HepG2 (cell line): ENCODE measurements around the gene MXD3. TPM values are rescaled to one million over a fixed set of nuclear protein-coding genes. Genes with fewer than 3 reads are reported as not detected.

Experiments used
- ATAC-seq: fragments of 200-7000 bp; cut with Tn5 transposase; 3 replicates; pipeline ENCODE4 v1.9.1; 2020; ENCODE audit warnings: mild to moderate bottlenecking, moderate library complexity
- BruUV-seq: library from RNA; stranded (reverse); fragments of 400-500 nt; replicated peaks from 2 replicates; lab custom pipeline; 2021; lab: Mats Ljungman, UMichigan
- CTCF ChIA-PET: fragments of 300-600 bp; formaldehyde crosslinking; extraction: SDS; loops from one replicate; lab custom pipeline; 2021; ENCODE audit warnings: low total read pairs, inconsistent platforms, low intra/inter-chr PET ratio; lab: Yijun Ruan, JAX
- POLR2A ChIA-PET: fragments of 350-600 bp; sonication (Branson Sonifier 250); formaldehyde crosslinking; loops from one replicate; lab custom pipeline; 2020; ENCODE audit warnings: antibody characterized with exemption, inconsistent platforms; lab: Yijun Ruan, JAX
- DNase-seq: peaks from one replicate; pipeline ENCODE4 v3.0.0-alpha.2; 2015; ENCODE audit warnings: low spot score
- FAIRE-seq: peaks from 3 replicates; lab custom pipeline; 2011; peaks lifted over from hg19 to GRCh38; lab: Jason Lieb, UNC
- H2AFZ ChIP-seq: one replicate; pipeline ENCODE4 v1.6.1; 2011; ENCODE audit warnings: low read length, inconsistent platforms
- H3K27ac ChIP-seq: fragments of 300-600 bp; 3 replicates; pipeline ENCODE4 v1.8.0; 2011; ENCODE audit warnings: mixed run types, mild to moderate bottlenecking, mixed read lengths, low read length, inconsistent platforms; ENCODE audit not compliant: insufficient read depth; ENCODE audit errors: extremely low read length
- H3K27me3 ChIP-seq, 2 experiments: fragments of 200-600 bp in 1 of 2; 2 replicates in 1 of 2; 3 replicates in 1 of 2; pipeline versions ENCODE4 v1.6.0 to v1.8.0; 2011; ENCODE audit warnings: low read length in 2 of 2, mild to moderate bottlenecking in 2 of 2, moderate library complexity in 2 of 2, inconsistent platforms in 1 of 2; ENCODE audit not compliant: insufficient read depth in 2 of 2, control insufficient read depth in 1 of 2
- H3K36me3 ChIP-seq, 2 experiments: fragments of 200-600 bp in 1 of 2; replicated peaks in 1 of 2; 2 replicates in 1 of 2; 3 replicates in 1 of 2; pipeline versions ENCODE4 v1.5.1 to v1.8.0; 2011; ENCODE audit warnings: low read length in 2 of 2, inconsistent platforms in 1 of 2; ENCODE audit not compliant: insufficient read depth in 2 of 2, control insufficient read depth in 1 of 2
- H3K4me1 ChIP-seq: 2 replicates; pipeline ENCODE4 v1.5.1; 2012; ENCODE audit warnings: low read length, inconsistent platforms; ENCODE audit not compliant: insufficient read depth
- H3K4me2 ChIP-seq: 2 replicates; pipeline ENCODE4 v1.6.0; 2011; ENCODE audit warnings: low read depth, low read length, inconsistent platforms
- H3K4me3 ChIP-seq, 3 experiments: fragments of 200-600 bp in 1 of 3; sonication (generic), shearing (Covaris generic) in 1 of 3; replicated peaks in 1 of 3; 2 replicates each; pipeline ENCODE4 v1.5.1; 2011 to 2016; ENCODE audit warnings: low read length in 3 of 3, inconsistent platforms in 2 of 3, low read depth in 2 of 3, mild to moderate bottlenecking in 2 of 3, control low read depth in 1 of 3, mixed read lengths in 1 of 3; ENCODE audit not compliant: insufficient read depth in 1 of 3
- H3K79me2 ChIP-seq: one replicate; pipeline ENCODE4 v1.6.1; 2011; ENCODE audit warnings: low read length, inconsistent platforms; ENCODE audit not compliant: insufficient read depth
- H3K9ac ChIP-seq: 2 replicates; pipeline ENCODE4 v1.6.0; 2011; ENCODE audit warnings: mild to moderate bottlenecking, low read depth, low read length, inconsistent platforms; ENCODE audit not compliant: insufficient read depth
- H3K9me3 ChIP-seq: 2 replicates; pipeline ENCODE4 v1.5.1; 2012; ENCODE audit warnings: mild to moderate bottlenecking, low read length
- H4K20me1 ChIP-seq: 2 replicates; pipeline ENCODE4 v1.6.0; 2011; ENCODE audit warnings: inconsistent platforms, mild to moderate bottlenecking, low read length, moderate library complexity; ENCODE audit not compliant: insufficient read depth
- AKNA ChIP-seq: sonication (generic); formaldehyde crosslinking; IDR thresholded peaks from 2 replicates; pipeline ENCODE4 v1.4.0; 2020; ENCODE audit warnings: missing genetic modification reagents, borderline replicate concordance
- MTF1 ChIP-seq: sonication (generic); formaldehyde crosslinking; IDR thresholded peaks from 2 replicates; pipeline ENCODE4 v1.5.0; 2020; ENCODE audit warnings: missing genetic modification reagents
- NR2F2 ChIP-seq: IDR thresholded peaks from 2 replicates; pipeline ENCODE4 v1.6.1; 2012; ENCODE audit warnings: low read depth, inconsistent platforms, borderline replicate concordance
- RBFOX2 ChIP-seq: fragments of 200-400 bp; formaldehyde crosslinking; IDR thresholded peaks from 2 replicates; pipeline ENCODE4 v1.6.1; 2017; ENCODE audit warnings: low read depth, mild to moderate bottlenecking, low read length
- RBM22 ChIP-seq: fragments of 200-400 bp; formaldehyde crosslinking; optimal IDR thresholded peaks from 2 replicates; pipeline ENCODE3; 2017; ENCODE audit warnings: mild to moderate bottlenecking, low read length, moderate library complexity
- TBX2 ChIP-seq: sonication (generic); formaldehyde crosslinking; IDR thresholded peaks from 2 replicates; pipeline ENCODE4 v1.5.0; 2020; ENCODE audit warnings: missing genetic modification reagents, mild to moderate bottlenecking, borderline replicate concordance
- TCF7 ChIP-seq: sonication (generic); IDR thresholded peaks from 2 replicates; pipeline ENCODE4 v1.6.1; 2016; ENCODE audit warnings: antibody characterized with exemption, low read depth
- THAP11 ChIP-seq: IDR thresholded peaks from 2 replicates; pipeline ENCODE4 v1.6.1; 2016; ENCODE audit warnings: missing biosample characterization, missing genetic modification reagents
- TMF1 ChIP-seq: sonication (generic); formaldehyde crosslinking; IDR thresholded peaks from 2 replicates; pipeline ENCODE4 v1.8.1; 2022; ENCODE audit warnings: low read depth, missing genetic modification reagents
- TOPORS ChIP-seq: sonication (generic); formaldehyde crosslinking; IDR thresholded peaks from 2 replicates; pipeline ENCODE4 v1.8.0; 2023; ENCODE audit warnings: mild to moderate bottlenecking, missing genetic modification reagents
- ZBTB1 ChIP-seq: sonication (generic); formaldehyde crosslinking; IDR thresholded peaks from 2 replicates; pipeline ENCODE4 v1.4.0; 2020; ENCODE audit warnings: missing genetic modification reagents, borderline replicate concordance
- ZFP90 ChIP-seq: sonication (generic); formaldehyde crosslinking; IDR thresholded peaks from 2 replicates; pipeline ENCODE4 v1.8.0; 2022; ENCODE audit warnings: missing genetic modification reagents, mild to moderate bottlenecking, inconsistent platforms, borderline replicate concordance
- ZKSCAN8 ChIP-seq: IDR thresholded peaks from 2 replicates; pipeline ENCODE4 v1.6.1; 2016; ENCODE audit warnings: borderline replicate concordance, missing genetic modification reagents, missing compliant biosample characterization
- ZNF234 ChIP-seq: sonication (generic); formaldehyde crosslinking; conservative IDR thresholded peaks from 2 replicates; pipeline ENCODE4 v1.5.1; 2020; ENCODE audit warnings: mild to moderate bottlenecking, missing genetic modification reagents
- ZNF253 ChIP-seq: sonication (generic); formaldehyde crosslinking; IDR thresholded peaks from 2 replicates; pipeline ENCODE4 v1.8.0; 2022; ENCODE audit warnings: mild to moderate bottlenecking, missing genetic modification reagents, borderline replicate concordance
- ZNF580 ChIP-seq: IDR thresholded peaks from 2 replicates; pipeline ENCODE4 v1.6.1; 2016; ENCODE audit warnings: low read depth, borderline replicate concordance
- ZNF781 ChIP-seq: sonication (generic); formaldehyde crosslinking; IDR thresholded peaks from 2 replicates; pipeline ENCODE4 v1.5.1; 2020; ENCODE audit warnings: borderline replicate concordance, mild to moderate bottlenecking, missing genetic modification reagents; ENCODE audit errors: not compliant biosample characterization
- ZNF850 ChIP-seq: sonication (generic); formaldehyde crosslinking; conservative IDR thresholded peaks from 2 replicates; pipeline ENCODE4 v1.9.0; 2021; ENCODE audit warnings: mild to moderate bottlenecking, missing genetic modification reagents
- ZSCAN5A ChIP-seq: sonication (generic); formaldehyde crosslinking; IDR thresholded peaks from 2 replicates; pipeline ENCODE4 v1.8.0; 2022; ENCODE audit warnings: mild to moderate bottlenecking, missing genetic modification reagents, borderline replicate concordance
- WGBS: methylation state at CpG from one replicate; pipeline ENCODE4 v1.1.6; 2017; ENCODE audit warnings: low lambda C conversion rate; 5-methylcytosine and 5-hydroxymethylcytosine counted together
- in situ Hi-C: cut with HindIII; loops from 2 replicates; pipeline ENCODE4 v1.10.0; 2017; ENCODE audit warnings: low pct_unique_long_range_greater_than_20kb; ENCODE audit not compliant: extremely low pct_ligation_motif_present
- intact Hi-C: fragments of 100-400 bp; cut with micrococcal nuclease; formaldehyde crosslinking; loops from one replicate; pipeline ENCODE4 v1.10.0; 2022; ENCODE audit not compliant: unreplicated experiment
- polyA plus RNA-seq, 8 experiments: library from polyadenylated mRNA; depleted of rRNA in 3 of 8; stranded (reverse) in 7 of 8; unstranded in 1 of 8; fragments of >200 nt; fragmentation: Illumina TruSeq in 4 of 8; extraction: Trizol in 4 of 8; gene quantifications; 2 replicates each; pipeline versions ENCODE4 v1.2.1 to v1.2.3, GENCODE V29; 2011 to 2016; ENCODE audit warnings: low read depth in 4 of 8, missing spikeins in 1 of 8, mixed read lengths in 1 of 8; ENCODE audit not compliant: insufficient read depth in 1 of 8
- total RNA-seq, 5 experiments: library from RNA; depleted of rRNA; stranded (reverse); fragments of >200 nt; fragmentation: Illumina TruSeq; extraction: Trizol; gene quantifications; 2 replicates each; pipeline ENCODE4 v1.2.3, GENCODE V29; 2016; ENCODE audit warnings: low read depth in 1 of 5

MXD3 gene
- total and polyA plus RNA-seq, 2 of the 13 experiments (the other 11 are each of a cell fraction or from before 2014, with no cell fraction given), result 10.5 to 12.8 TPM

GRCh38 chr5:177346820-177347219 lies 35.1 kb upstream of the MXD3 start (continued):
- TF ChIP-seq THAP11 (no peak), TOPORS (no peak), ZSCAN5A (CRISPR knock-in tag) (no peak), TCF7 (no peak), TMF1 (CRISPR knock-in tag) (no peak), ZNF850 (CRISPR knock-in tag) (no peak), ZKSCAN8 (CRISPR knock-in tag) (no peak), ZNF253 (CRISPR knock-in tag) (no peak), MTF1 (no peak)

DNA sequence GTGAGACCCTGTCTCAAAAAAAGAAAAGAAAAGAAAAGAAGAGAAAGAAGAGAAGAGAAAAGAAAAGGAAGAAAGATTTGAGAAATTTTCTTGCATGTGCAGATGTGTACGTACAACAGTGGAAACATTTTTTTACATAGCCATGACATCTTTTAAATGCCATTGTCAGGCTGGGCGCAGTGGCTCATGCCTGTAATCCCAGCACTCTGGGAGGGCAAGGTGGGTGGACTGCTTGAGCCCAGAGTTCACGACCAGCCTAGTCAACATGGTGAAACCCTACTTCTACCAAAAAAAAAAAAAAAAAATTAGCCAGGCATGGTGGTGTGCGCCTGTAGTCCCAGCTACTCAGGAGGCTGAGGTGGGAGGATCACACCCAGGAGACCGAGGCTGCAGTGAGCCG lies 33.2 kb upstream of the MXD3 start:
- BruUV-seq, result no TSS peak
- Histone ChIP-seq H3K9me3 (no peaks in the 10 kb centered on the region), H2AFZ (no peak overlapping the region), H3K4me1 (peaks cover 31% of the 10 kb centered on the region), H3K36me3 (peaks cover 8 to 31% of the 10 kb centered on the region in 2 experiments), H3K27me3 (no peaks in the 10 kb centered on the region), H3K4me3 (no peak overlapping the region), H3K4me2 (no peak overlapping the region), H4K20me1 (no peaks in the 10 kb centered on the region), H3K27ac (no peak overlapping the region), H3K79me2 (peaks cover 71% of the 10 kb centered on the region), H3K9ac (no peak overlapping the region)
- ATAC-seq (no peak), DNase-seq (no peak), FAIRE-seq (no peak)
- intact Hi-C loops (no loop called here), in situ Hi-C loops (no loop called here)
- CTCF ChIA-PET, result no interaction called here
- WGBS, result over 99% methylated on average over 6 of the region's 6 CpGs
- POLR2A ChIA-PET, result interaction anchor here (2.2 kb wide), 1 partner anchor 22 kb away, joined by 4 read pairs; no protein-coding TSS in a partner anchor
- TF ChIP-seq ZNF781 (CRISPR knock-in tag), result no peak
- no peak for TF ChIP-seq ZNF580
- no peak for TF ChIP-seq ZBTB1 (CRISPR knock-in tag)
- no peak for TF ChIP-seq RBFOX2
- no peak for TF ChIP-seq TBX2 (CRISPR knock-in tag)
- no peak for TF ChIP-seq NR2F2
- no peak for TF ChIP-seq RBM22
- no peak for TF ChIP-seq AKNA (CRISPR knock-in tag)
- no peak for TF ChIP-seq ZFP90 (CRISPR knock-in tag)
- TF ChIP-seq ZNF234 (CRISPR knock-in tag), result no peak
